GM03348 (cell line): Measurements from ENCODE around the gene INPP5A.
A peak's percentile ranks its signal among the peaks of the same experiment; 100 is the strongest.

ENCODE experiments used
- DNase-seq: peaks from one replicate; pipeline ENCODE4 v3.0.0; 2012; ENCODE audit warnings: low spot score

INPP5A gene

GRCh38 chr10:132648851-132649528 lies 111.4 kb downstream of the INPP5A start:
- no peak for DNase-seq

GRCh38 chr10:132649651-132650360 lies 112.2 kb downstream of the INPP5A start:
- DNase-seq, result no peak

GRCh38 chr10:132650611-132651250 lies 113.1 kb downstream of the INPP5A start:
- no peak for DNase-seq

- no peak for DNase-seq
These were observed 114.0 kb downstream of the INPP5A start for GRCh38 chr10:132651511-132652029.

GRCh38 chr10:132652446-132652845 lies 114.9 kb downstream of the INPP5A start:
- DNase-seq, result no peak

GRCh38 chr10:132652936-132653590 lies 115.5 kb downstream of the INPP5A start:
- DNase-seq, result no peak

- no peak for DNase-seq
These were observed 116.1 kb downstream of the INPP5A start for GRCh38 chr10:132653721-132654120.

GRCh38 chr10:132654121-132654571 lies 116.6 kb downstream of the INPP5A start:
- no peak for DNase-seq

GRCh38 chr10:132654708-132655661 lies 117.4 kb downstream of the INPP5A start:
- DNase-seq, result peak; percentile 92

GRCh38 chr10:132655735-132656134 lies 118.1 kb downstream of the INPP5A start:
- no peak for DNase-seq

- DNase-seq, result no peak
These were observed 118.9 kb downstream of the INPP5A start for GRCh38 chr10:132656283-132657126.

- DNase-seq, result no peak
These were observed 119.6 kb downstream of the INPP5A start for GRCh38 chr10:132657127-132657706.

GRCh38 chr10:132657748-132658147 lies 120.2 kb downstream of the INPP5A start:
- no peak for DNase-seq

GRCh38 chr10:132658546-132659205 lies 121.1 kb downstream of the INPP5A start:
- no peak for DNase-seq

GRCh38 chr10:132659206-132660091 lies 121.9 kb downstream of the INPP5A start:
- DNase-seq, result no peak

GRCh38 chr10:132660385-132660784 lies 122.8 kb downstream of the INPP5A start:
- DNase-seq, result no peak

GRCh38 chr10:132662186-132662920 lies 124.8 kb downstream of the INPP5A start:
- no peak for DNase-seq
